Sciatic nerve (tissue), 2 donors: ENCODE measurements around the gene SLC2A3. TPM values are rescaled to one million over a fixed set of nuclear protein-coding genes. Genes with fewer than 3 reads are reported as not detected.
"Not testable (repeated sequence)": the region's sequence is repeated elsewhere in the genome, so short reads cannot be mapped to it uniquely, and the experiment has no call there.

Experiments
- ATAC-seq: fragments of 200-7000 bp; cut with Tn5 transposase; one replicate; pipeline ENCODE4 v1.9.1; 2020; ENCODE audit warnings: mild to moderate bottlenecking, moderate library complexity
- DNase-seq: peaks from one replicate; pipeline ENCODE4 v3.0.0-alpha.2; 2020; ENCODE audit warnings: low spot score
- intact Hi-C: fragments of 100-400 bp; cut with DNase I; formaldehyde crosslinking; loops from one replicate; pipeline ENCODE4 v1.14.2; 2022
- total RNA-seq: library from RNA; stranded (reverse); fragmentation: NEBNext Ultra II Directional; extraction: Animal tissue kit (Norgen Biotek cat#: 25700); gene quantifications from one replicate; pipeline ENCODE4 v1.2.1, GENCODE V29; 2021
- donor health status: DM: no; HTN: no; CAD: no.
- donor health status: DM: no; HTN: no; CAD: no.

Gene SLC2A3
- total RNA-seq, 1 donor from 2014 or later, result 431 TPM

GRCh38 chr12:7880952-7881735 lies 54.8 kb downstream of the SLC2A3 start:
- ATAC-seq, intact Hi-C loops, DNase-seq: not testable (repeated sequence)

- DNase-seq, result no peak
- intact Hi-C loops, result loop anchor here (10.0 kb wide), 1 partner anchor 116 kb away; no protein-coding TSS in a partner anchor
- no peak for ATAC-seq
Measured at GRCh38 chr12:7879246-7879645, 56.7 kb downstream of the SLC2A3 start.

- intact Hi-C loops, result loop anchor here (10.0 kb wide), 1 partner anchor 117 kb away; no protein-coding TSS in a partner anchor
- DNase-seq (no peak), ATAC-seq (no peak)
Measured at GRCh38 chr12:7877420-7877819, 58.6 kb downstream of the SLC2A3 start.

GRCh38 chr12:7872566-7873319 lies 63.2 kb downstream of the SLC2A3 start, which contains the start of gene SLC2A14:
Gene SLC2A14, minus strand, starts transcription at chr12:7872915. Its CDS starts 3,035 bp downstream, at chr12:7869880.
- DNase-seq (no peak), ATAC-seq (no peak)

GRCh38 chr12:7870335-7870734 lies 65.7 kb downstream of the SLC2A3 start:
- DNase-seq (no peak), ATAC-seq (no peak)
- intact Hi-C loops, result loop anchor here (10.0 kb wide), 1 partner anchor 124 kb away; no protein-coding TSS in a partner anchor

More at GRCh38 chr12:7872566-7873319, 63.2 kb downstream of the SLC2A3 start, which contains the start of gene SLC2A14:
- intact Hi-C loops, result loop anchor here (10.0 kb wide), 1 partner anchor 122 kb away; no protein-coding TSS in a partner anchor

Other genes with a start within 250 kb of the SLC2A3 start
- 1.3 TPM for gene GDF3, start 240.4 kb downstream of the SLC2A3 start, total RNA-seq
- gene DPPA3, start 224.8 kb downstream of the SLC2A3 start, total RNA-seq, result not detected
- gene CLEC4C, start 188.8 kb downstream of the SLC2A3 start, total RNA-seq, result not detected
- not detected for gene NANOGNB, start 171.0 kb downstream of the SLC2A3 start, total RNA-seq
- 0.31 TPM for gene NANOG, start 146.8 kb downstream of the SLC2A3 start, total RNA-seq
- gene SLC2A14, start 63.3 kb downstream of the SLC2A3 start, total RNA-seq, result 7.5 TPM
- 29.9 TPM for gene FOXJ2, start 96.5 kb upstream of the SLC2A3 start, total RNA-seq
- 21.8 TPM for gene C3AR1, start 130.2 kb upstream of the SLC2A3 start, total RNA-seq
- gene NECAP1, start 146.1 kb upstream of the SLC2A3 start, total RNA-seq, result 34.8 TPM
- gene CLEC4A, start 187.4 kb upstream of the SLC2A3 start, total RNA-seq, result 4.6 TPM
- gene ZNF705A, start 220.8 kb upstream of the SLC2A3 start, total RNA-seq, result not detected